ENCODE measurements around the gene TGFBR3.

TGFBR3 gene

DNA sequence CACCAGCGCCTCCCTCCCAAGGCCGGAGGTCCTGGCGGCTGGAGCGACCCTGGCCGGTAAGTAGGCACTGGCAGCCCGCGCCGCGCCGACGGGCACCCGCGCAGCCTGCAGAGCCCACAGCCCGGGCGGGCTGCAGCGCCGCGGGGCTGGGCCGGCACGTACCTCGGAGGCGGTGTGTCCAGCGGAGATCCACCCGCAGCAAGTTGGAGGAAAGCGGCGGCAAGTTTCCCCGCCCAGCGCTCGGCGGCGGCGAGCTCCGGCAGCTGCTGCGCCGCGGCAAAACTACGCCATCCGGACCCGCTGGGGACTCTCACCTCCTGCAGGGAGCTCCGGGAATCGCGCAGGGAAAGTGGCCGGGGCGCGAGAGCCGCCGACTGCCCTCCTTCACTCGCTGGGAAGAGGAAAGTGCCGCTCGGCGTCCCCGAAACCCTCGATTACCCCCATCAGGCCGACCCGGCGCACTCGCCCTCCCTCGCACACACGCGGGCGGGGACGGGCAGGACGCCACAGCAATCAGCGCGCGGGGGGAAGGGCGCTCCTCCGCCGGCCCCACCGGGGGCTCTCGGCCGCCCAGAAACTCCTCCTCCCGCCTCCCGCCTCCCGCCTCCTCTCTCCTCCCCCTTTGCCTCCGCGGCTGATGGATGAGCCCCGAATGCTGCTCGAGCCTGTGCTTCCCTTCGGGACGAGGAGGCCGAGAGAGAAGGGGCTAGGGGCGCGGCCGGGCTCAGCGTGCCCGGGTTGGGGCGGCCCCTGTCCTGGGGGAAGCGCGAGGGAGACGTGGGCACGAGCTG is at the start of gene TGFBR3:
TGFBR3 (minus strand) TSS at position 436 of the 791 bp plus-strand sequence. CDS start 24,620 bp downstream, outside the sequence.
- DNase-seq (ENCODE audit: low read depth in 3 of 3): peak; percentile 41 to 61 (median 47)

DNA sequence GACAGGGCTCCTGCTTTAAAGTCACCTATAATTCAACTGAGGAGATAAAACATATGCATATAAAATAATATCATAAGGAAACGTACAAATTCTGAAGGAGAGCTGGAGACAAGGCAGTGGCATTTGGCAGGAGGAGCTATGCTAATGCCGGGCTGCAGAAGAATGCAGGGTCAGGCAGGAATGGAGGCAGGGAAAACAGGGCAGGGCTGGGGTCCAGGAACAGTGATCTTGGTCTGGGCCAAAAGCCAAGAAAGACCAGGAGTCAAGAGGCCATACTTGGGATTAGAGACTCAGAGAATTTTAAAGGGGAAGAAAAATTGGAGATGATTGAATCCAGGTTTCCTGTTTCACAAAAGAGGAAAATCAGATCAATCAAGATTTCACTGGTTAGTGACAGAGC is 43.3 kb upstream of the TGFBR3 start:
- DNase-seq (ENCODE audit: low read depth in 3 of 3): no peak

- no peak for DNase-seq (ENCODE audit: low read depth in 3 of 3)
Measured at GRCh38 chr1:91928026-91928425, 42.1 kb upstream of the TGFBR3 start.

DNA sequence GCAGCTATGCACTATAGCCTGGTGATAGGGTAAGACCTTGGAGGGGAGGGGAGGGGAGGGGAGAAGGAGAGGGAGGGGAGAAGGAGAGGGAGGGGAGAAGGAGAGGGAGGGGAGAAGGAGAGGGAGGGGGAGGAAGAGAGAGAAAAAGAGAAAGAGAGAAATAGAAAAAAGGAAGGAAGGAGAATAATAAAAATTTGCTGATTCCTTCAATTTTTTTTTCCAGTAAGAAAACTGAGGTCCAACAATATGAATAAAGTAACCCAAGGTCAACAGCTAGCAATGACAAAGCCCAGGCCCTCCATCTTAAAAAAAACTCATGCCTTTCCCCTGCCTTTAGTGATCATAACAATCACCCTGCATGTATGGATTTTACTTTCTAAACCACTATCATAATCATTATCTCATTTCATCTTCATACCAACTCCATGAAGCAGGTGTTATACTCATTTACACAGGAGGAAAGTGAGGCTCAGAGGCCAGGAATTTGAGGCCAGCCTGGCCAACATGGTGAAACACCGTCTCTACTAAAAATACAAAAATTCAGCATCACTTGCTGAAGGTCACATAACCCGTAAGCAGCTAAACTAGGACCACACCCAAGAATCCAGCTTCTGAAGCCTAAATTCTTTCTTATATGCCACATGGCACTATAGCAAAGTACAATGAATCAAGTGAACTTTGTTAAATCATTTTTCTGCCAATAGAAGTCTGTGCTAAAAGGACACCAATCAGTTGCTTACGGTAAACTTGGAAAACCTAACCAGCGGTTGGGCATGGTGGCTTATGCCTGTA is 39.9 kb upstream of the TGFBR3 start:
- no peak for DNase-seq (ENCODE audit: low read depth in 3 of 3)

DNA sequence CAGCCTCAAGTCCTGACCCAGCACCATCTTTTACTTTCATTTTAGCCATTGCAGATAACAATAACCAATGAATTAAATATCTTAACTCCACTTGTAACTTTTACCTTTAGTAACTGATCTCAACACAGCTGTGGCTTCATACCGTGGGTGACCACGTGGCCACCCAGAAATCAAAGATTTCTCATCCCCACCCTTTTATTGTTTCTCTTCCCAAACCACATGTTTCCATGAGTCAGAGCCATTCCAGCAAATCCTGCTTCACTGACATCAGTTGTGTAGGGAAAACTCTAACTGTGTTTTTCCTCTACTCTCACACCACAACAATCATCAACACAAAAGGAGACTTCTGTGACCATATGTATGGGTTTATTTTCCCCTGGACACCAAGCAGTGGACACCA is 38.2 kb upstream of the TGFBR3 start:
- no peak for DNase-seq (ENCODE audit: low read depth in 3 of 3)

DNA sequence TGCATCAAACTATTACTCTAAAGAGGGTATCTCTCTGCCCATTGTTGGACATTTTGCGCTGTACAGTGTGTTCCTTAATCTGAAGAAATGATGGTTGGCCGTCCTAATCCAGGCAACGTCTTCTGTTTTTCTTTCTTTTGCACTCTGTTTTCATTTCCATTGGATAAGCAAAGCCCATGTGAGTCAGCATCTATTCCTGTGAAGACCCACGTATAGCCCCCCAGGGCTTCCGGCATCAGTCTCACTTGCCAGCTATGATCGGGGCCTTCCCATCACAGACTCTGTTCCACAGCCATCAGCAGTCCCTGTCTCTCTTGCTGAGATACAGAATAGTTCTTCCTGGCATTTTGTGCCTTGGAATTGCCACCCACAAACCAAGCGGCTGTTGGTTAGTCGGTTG is 34.0 kb upstream of the TGFBR3 start:
- DNase-seq (ENCODE audit: low read depth in 3 of 3): no peak

DNA sequence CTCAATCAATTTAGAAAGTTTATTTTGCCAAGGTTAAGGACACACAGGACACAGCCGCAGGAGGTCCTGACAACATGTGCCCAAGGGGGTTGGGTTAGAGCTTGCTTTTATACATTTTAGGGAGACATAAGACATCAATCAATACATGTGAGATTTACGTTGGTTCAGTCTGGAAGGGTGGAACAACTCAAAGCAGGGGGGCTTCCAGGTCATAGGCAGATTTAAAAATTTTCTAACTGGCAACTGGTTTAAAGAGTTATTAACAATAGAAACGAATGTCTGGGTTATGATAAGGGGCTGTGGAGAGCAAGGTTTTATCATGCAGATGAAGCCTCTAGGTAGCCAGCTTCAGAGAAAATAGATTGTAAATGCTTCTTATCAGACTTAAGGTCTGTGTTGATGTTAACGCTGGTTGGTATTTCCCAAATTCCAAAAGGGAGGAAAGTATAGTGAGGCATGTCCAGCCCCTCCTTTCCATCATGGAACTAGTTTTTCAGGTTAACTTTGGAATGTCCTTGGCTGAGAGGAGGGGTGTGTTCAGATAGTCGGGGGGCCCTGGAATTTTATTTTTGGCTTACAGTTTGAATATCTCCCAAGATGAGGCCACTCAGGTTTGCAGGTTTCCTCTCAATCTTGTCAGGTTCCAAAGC is 31.0 kb upstream of the TGFBR3 start:
- no peak for DNase-seq (ENCODE audit: low read depth in 3 of 3)

GRCh38 chr1:91916046-91916445 is 30.1 kb upstream of the TGFBR3 start:
- DNase-seq (ENCODE audit: low read depth in 3 of 3): no peak

- no peak for DNase-seq (ENCODE audit: low read depth in 3 of 3)
Measured at GRCh38 chr1:91913018-91913417, 27.1 kb upstream of the TGFBR3 start.

- DNase-seq (ENCODE audit: low read depth in 3 of 3): no peak
Measured at GRCh38 chr1:91912266-91912665, 26.3 kb upstream of the TGFBR3 start.

- DNase-seq (ENCODE audit: low read depth in 3 of 3): no peak
Measured at GRCh38 chr1:91901231-91901630, 15.3 kb upstream of the TGFBR3 start.

- no peak for DNase-seq (ENCODE audit: low read depth in 3 of 3)
Measured at GRCh38 chr1:91900562-91900961, 14.6 kb upstream of the TGFBR3 start.

DNA sequence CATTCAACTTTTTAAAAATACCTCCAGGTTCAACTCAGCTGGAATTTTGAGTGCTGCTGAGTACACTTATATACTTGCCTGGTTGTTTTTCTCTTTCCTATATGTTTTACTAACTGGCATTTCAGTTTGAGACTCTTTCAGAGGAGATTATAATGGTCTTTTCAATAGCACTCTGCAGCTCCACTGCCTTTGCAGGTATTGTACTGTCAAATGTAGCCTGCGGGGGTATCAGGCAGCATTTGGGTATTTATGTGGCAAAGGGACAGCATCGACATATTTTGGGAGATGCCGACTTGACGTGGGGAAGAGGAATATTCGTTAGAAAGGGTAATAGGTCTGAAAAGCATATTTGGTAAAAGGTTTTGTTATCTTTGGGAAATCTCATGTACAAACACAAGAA is 11.1 kb upstream of the TGFBR3 start:
- DNase-seq (ENCODE audit: low read depth in 3 of 3): no peak

GRCh38 chr1:91895832-91896556 is 10.0 kb upstream of the TGFBR3 start:
- DNase-seq (ENCODE audit: low read depth in 3 of 3): no peak

DNA sequence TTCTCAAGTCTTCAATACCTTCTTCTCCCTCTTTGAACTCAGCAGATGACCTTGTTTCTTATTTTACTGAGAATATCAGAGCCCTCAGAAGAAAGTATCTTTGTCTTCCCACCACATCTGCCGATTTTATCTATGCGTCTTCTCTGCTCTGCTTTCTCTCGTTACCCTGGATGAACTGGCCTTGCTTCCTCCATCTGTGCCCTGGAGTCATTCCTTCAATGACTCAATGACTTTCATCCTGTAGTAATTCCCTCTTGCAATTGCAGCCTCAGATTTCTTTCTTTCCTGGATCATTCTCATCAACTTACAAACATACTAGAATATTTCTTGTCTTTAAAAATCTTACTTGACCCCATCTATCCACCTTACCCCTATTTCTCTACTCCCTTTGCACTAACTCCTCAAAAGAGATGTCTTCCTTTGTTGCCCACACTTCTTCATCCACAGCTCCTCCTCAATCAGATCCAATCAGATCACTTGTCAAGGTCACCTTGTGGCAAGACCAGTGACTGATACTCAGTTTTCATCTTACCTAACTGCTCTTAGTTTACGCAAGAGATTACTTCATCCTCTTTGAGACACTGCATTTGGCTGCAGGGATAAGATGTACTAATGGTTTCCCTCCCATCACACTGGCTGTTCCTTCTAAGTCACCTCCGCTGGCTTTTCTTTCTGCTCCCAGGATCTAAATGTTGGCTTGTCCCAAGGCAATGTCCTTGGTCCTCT is 8.2 kb upstream of the TGFBR3 start:
- no peak for DNase-seq (ENCODE audit: low read depth in 3 of 3)

DNA sequence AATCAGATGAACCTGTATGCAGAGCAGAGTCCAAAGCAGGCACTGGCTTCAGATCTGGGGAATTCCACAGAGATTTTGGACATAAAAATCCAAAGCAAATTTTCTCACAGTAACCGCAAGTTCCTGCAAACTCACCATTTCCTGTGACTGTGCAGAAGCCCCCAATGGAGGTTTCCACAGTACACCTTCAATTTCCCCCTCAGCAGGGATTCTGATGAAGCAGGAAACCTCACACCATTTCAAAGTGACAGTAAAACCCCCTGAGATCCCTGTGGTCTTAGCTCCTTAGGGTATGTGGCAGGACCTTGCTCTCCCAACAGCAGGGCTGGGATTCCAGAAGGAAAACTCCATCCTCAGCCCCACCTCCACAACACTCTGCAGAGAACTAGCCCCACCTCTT is 6.0 kb upstream of the TGFBR3 start:
- DNase-seq (ENCODE audit: low read depth in 3 of 3): no peak

DNA sequence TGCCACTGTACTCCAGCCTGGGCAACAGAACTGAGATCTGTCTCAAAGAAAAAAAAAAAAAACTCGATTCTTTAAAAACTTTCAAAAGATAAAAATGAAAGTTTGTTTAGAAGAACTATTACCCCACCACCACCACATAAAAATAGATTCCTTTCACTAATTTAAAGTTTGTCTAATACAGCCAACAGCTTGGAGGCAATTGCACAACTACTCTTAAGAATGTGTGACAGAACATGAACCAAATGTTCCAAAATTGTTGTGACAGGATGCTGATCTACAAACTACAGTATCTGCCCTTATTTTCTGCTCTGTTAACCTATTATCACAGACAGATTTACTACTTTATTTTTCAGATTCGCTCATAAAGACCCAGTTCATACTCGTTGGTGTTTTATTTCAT is 5.5 kb upstream of the TGFBR3 start:
- no peak for DNase-seq (ENCODE audit: low read depth in 3 of 3)

- no peak for DNase-seq (ENCODE audit: low read depth in 3 of 3)
Measured at GRCh38 chr1:91889717-91890459, 3.9 kb upstream of the TGFBR3 start.

DNA sequence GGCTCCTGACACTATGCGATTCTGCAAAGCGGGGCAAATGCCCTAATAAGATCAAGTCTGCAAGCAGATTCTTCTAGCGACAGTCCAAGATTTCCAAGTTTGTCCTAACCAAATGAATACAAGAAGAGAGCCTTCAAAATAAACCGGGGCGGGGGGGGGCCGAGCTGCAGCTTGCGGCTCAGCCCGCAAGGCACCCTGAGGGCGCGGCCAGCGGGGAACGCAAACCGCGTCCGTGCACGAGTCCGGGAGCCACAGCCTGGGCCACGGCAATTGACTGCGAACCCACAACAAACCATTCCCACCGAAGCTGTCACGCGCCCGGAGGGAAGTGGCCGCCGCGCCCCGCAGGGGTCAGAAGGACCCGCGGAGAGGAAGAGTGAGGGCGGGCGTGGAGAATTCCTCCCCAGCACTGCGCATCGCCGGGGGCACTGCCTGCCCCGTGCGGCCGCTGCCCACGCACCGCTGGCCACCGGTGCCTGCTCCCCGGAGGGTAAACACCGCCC is 687 bp downstream of the TGFBR3 start:
- peak in 1 of 3 donors; percentile 14 for DNase-seq (ENCODE audit: low read depth in 3 of 3)
